SKM-1 (cell line): ENCODE results near the gene FOXL2.

Experiments
- DNase-seq: peaks from one replicate; lab custom pipeline; 2025; ENCODE audit not compliant: unreplicated experiment; lab: John Stamatoyannopoulos, UW

FOXL2 gene

GRCh38 chr3:138898708-138899107 lies 48.2 kb downstream of the FOXL2 start:
- no peak for DNase-seq

DNA sequence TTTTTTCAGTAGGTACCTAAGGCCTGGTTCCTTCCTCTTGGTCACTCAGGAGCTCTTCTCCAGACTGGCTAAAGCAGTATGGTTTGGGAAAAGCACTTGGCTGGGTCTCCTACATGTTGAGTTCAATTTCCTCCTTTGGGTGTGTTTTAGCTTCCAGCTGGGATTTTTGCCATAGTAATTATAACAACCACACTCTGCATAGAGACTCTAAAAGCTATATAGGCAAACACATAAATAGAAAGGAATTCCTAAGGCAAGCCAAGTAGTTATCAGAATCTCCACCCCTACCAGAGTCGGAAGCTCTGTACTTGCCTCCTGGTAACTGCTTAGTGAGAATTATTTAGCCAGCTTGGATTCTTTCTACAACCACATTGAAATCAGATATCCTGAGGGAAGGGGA lies 48.6 kb downstream of the FOXL2 start:
- no peak for DNase-seq
